ENCODE data around the gene HELT. TPM values are rescaled to one million over a fixed set of nuclear protein-coding genes. Genes with fewer than 3 reads are reported as not detected.

The HELT gene
- total and polyA plus RNA-seq, 2 donors (not counting 3 experiments of a cell fraction or from before 2014, with no cell fraction given) = not detected

GRCh38 chr4:184994010-184994622, 24.2 kb upstream of the HELT start:
- CTCF ChIA-PET = no interaction called here
- Histone ChIP-seq H3K27ac (ENCODE audit: insufficient read depth, low read depth, low read length) (no peak overlapping the region), H3K36me3 (ENCODE audit: control insufficient read depth in 2 of 2, extremely low read depth in 1 of 2, insufficient read depth in 2 of 2, low read length in 2 of 2) (no peaks in the 10 kb centered on the region), H3K9me3 (replicated peaks; ENCODE audit: control insufficient read depth, insufficient read depth, low read length) (no peaks in the 10 kb centered on the region), H3K4me2 (ENCODE audit: insufficient read depth, low read length) (no peak overlapping the region), H3K79me2 (ENCODE audit: control insufficient read depth, insufficient read depth, low read length) (no peaks in the 10 kb centered on the region), H3K27me3 (ENCODE audit: control insufficient read depth in 2 of 2, insufficient read depth in 2 of 2, low read length in 2 of 2) (no peaks in the 10 kb centered on the region), H3K4me1 (ENCODE audit: control insufficient read depth, extremely low read depth, insufficient read depth, low read length) (no peaks in the 10 kb centered on the region), H2AFZ (ENCODE audit: low read depth, low read length) (no peak overlapping the region), H3K9me1 (replicated peaks; ENCODE audit: control insufficient read depth, extremely low read depth, insufficient read depth, low read length) (no peaks in the 10 kb centered on the region), H4K20me1 (replicated peaks; ENCODE audit: control insufficient read depth, extremely low read depth, insufficient read depth, low read length) (no peaks in the 10 kb centered on the region), H3K9ac (replicated peaks; ENCODE audit: extremely low read depth, insufficient read depth, low read length) (no peak overlapping the region), H3K4me3 (replicated peaks in 1 of 3; ENCODE audit: insufficient read depth in 1 of 3, low read depth in 1 of 3, low read length in 3 of 3) (no peak overlapping the region)
- intact Hi-C loops (cut with micrococcal nuclease) = no loop called here
- dilution Hi-C loops (cut with MboI; ENCODE audit: extremely low pct_ligation_motif_present, low sequenced_read_pairs) = no loop called here
- POLR2A ChIA-PET = interaction anchor here (0.5 kb wide), 1 partner anchor 201 kb away, joined by 3 read pairs; no protein-coding TSS in a partner anchor
- BruUV-seq (replicated peaks) = no TSS peak
- DNase-seq (ENCODE audit: low read depth, low spot score) (no peak), FAIRE-seq (no peak)
- TF ChIP-seq GATA2 (IDR thresholded peaks at IDR 0.05; ENCODE audit: insufficient read depth, insufficient read length, low read depth, low read length) (no peak), POLR2A (IDR thresholded peaks at IDR 0.05; ENCODE audit: low read depth, low read length) (no peak), EZH2 (IDR thresholded peaks at IDR 0.05; ENCODE audit: borderline replicate concordance, low read depth, low read length, severe bottlenecking) (no peak), POLR2AphosphoS5 (IDR thresholded peaks at IDR 0.05; ENCODE audit: insufficient read depth, low read depth, low read length) (no peak)

DNA sequence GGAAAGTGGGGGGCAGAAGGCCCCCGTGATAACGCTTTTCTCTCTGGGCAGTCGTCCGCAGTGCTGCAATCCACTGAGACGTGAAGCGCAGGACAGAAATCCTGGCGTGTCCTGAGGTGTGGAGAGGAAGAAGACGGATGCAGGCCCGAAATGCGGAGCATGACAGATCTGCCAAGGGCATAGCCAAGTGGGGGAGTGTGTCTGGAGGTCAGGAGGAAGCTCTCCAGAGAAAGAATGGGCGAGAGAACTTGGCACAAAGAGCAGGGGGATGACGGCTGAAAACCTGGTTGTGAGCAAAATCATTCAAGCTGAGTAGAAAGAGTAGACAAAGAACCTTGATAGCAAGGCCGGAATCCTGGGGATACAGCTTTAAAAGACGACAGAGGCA, 23.7 kb upstream of the HELT start:
- CTCF ChIA-PET = no interaction called here
- Histone ChIP-seq H3K4me2 (ENCODE audit: insufficient read depth, low read length) (no peak overlapping the region), H2AFZ (ENCODE audit: low read depth, low read length) (no peak overlapping the region), H3K9ac (replicated peaks; ENCODE audit: extremely low read depth, insufficient read depth, low read length) (no peak overlapping the region), H3K27me3 (ENCODE audit: control insufficient read depth in 2 of 2, insufficient read depth in 2 of 2, low read length in 2 of 2) (no peaks in the 10 kb centered on the region), H3K4me1 (ENCODE audit: control insufficient read depth, extremely low read depth, insufficient read depth, low read length) (no peaks in the 10 kb centered on the region), H3K9me3 (replicated peaks; ENCODE audit: control insufficient read depth, insufficient read depth, low read length) (no peaks in the 10 kb centered on the region), H3K27ac (ENCODE audit: insufficient read depth, low read depth, low read length) (no peak overlapping the region), H3K36me3 (ENCODE audit: control insufficient read depth in 2 of 2, extremely low read depth in 1 of 2, insufficient read depth in 2 of 2, low read length in 2 of 2) (no peaks in the 10 kb centered on the region), H3K9me1 (replicated peaks; ENCODE audit: control insufficient read depth, extremely low read depth, insufficient read depth, low read length) (no peaks in the 10 kb centered on the region), H3K4me3 (replicated peaks in 1 of 3; ENCODE audit: insufficient read depth in 1 of 3, low read depth in 1 of 3, low read length in 3 of 3) (no peak overlapping the region), H4K20me1 (replicated peaks; ENCODE audit: control insufficient read depth, extremely low read depth, insufficient read depth, low read length) (no peaks in the 10 kb centered on the region), H3K79me2 (ENCODE audit: control insufficient read depth, insufficient read depth, low read length) (no peaks in the 10 kb centered on the region)
- intact Hi-C loops (cut with micrococcal nuclease) (no loop called here), dilution Hi-C loops (cut with MboI; ENCODE audit: extremely low pct_ligation_motif_present, low sequenced_read_pairs) (no loop called here)
- POLR2A ChIA-PET = no interaction called here
- no peak for DNase-seq (ENCODE audit: low read depth, low spot score)
- FAIRE-seq = no peak
- no TSS peak for BruUV-seq (replicated peaks)
- TF ChIP-seq EZH2 (IDR thresholded peaks at IDR 0.05; ENCODE audit: borderline replicate concordance, low read depth, low read length, severe bottlenecking) (no peak), JUN (IDR thresholded peaks at IDR 0.05; ENCODE audit: borderline replicate concordance, insufficient read depth, insufficient read length, low read depth) (no peak), POLR2AphosphoS5 (IDR thresholded peaks at IDR 0.05; ENCODE audit: insufficient read depth, low read depth, low read length) (no peak), MYC (IDR thresholded peaks at IDR 0.05; ENCODE audit: low read depth, low read length) (no peak), POLR2A (IDR thresholded peaks at IDR 0.05; ENCODE audit: low read depth, low read length) (no peak), FOS (IDR thresholded peaks at IDR 0.05; ENCODE audit: borderline replicate concordance, insufficient read depth, low read length) (no peak)
- TF ChIP-seq, protein P1, sequence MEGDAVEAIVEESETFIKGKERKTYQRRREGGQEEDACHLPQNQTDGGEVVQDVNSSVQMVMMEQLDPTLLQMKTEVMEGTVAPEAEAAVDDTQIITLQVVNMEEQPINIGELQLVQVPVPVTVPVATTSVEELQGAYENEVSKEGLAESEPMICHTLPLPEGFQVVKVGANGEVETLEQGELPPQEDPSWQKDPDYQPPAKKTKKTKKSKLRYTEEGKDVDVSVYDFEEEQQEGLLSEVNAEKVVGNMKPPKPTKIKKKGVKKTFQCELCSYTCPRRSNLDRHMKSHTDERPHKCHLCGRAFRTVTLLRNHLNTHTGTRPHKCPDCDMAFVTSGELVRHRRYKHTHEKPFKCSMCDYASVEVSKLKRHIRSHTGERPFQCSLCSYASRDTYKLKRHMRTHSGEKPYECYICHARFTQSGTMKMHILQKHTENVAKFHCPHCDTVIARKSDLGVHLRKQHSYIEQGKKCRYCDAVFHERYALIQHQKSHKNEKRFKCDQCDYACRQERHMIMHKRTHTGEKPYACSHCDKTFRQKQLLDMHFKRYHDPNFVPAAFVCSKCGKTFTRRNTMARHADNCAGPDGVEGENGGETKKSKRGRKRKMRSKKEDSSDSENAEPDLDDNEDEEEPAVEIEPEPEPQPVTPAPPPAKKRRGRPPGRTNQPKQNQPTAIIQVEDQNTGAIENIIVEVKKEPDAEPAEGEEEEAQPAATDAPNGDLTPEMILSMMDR (IDR thresholded peaks at IDR 0.05; ENCODE audit: extremely low read depth in 1 of 2, insufficient read depth in 1 of 2, low read depth in 1 of 2, low read length in 2 of 2) = no peak
- TF ChIP-seq, protein P2, sequence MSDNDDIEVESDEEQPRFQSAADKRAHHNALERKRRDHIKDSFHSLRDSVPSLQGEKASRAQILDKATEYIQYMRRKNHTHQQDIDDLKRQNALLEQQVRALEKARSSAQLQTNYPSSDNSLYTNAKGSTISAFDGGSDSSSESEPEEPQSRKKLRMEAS (IDR thresholded peaks at IDR 0.05; ENCODE audit: insufficient read depth, insufficient read length) = no peak

Data from endothelial cell of umbilical vein (primary cell).